Measurements from ENCODE around the gene LMBR1. TPM values are rescaled to one million over a fixed set of nuclear protein-coding genes. Genes with fewer than 3 reads are reported as not detected.

The LMBR1 gene
- total RNA-seq, 1 donor from 2014 or later = 73.7 TPM

DNA sequence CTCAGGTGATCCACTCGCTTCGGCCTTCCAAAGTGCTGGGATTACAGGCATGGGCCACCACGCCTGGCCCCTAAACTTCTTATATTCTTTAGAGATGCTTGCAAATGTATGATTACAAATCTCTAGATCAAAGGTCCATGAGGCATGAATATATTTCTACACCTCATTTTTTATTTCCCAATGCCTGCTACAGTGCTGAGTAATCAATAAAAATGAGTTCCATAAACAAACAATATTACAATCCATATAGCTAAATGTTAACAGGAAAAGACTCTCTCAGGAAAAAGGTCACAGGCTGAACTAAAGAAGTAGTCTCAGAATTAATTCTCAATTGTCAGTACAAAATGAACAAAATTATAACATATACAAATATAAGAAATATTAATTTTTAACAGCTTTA is 90.8 kb downstream of the LMBR1 start:
- Histone ChIP-seq H3K27me3 (ENCODE audit: control insufficient read depth, insufficient read depth, low read length) (no peaks in the 10 kb centered on the region), H3K4me3 (ENCODE audit: low read depth, low read length) (no peak overlapping the region), H3K36me3 (ENCODE audit: control insufficient read depth, insufficient read depth, low read length) (no peaks in the 10 kb centered on the region)
- DNase-seq (ENCODE audit: low read depth) = no peak
- FAIRE-seq = no peak
- TF ChIP-seq, protein P1, sequence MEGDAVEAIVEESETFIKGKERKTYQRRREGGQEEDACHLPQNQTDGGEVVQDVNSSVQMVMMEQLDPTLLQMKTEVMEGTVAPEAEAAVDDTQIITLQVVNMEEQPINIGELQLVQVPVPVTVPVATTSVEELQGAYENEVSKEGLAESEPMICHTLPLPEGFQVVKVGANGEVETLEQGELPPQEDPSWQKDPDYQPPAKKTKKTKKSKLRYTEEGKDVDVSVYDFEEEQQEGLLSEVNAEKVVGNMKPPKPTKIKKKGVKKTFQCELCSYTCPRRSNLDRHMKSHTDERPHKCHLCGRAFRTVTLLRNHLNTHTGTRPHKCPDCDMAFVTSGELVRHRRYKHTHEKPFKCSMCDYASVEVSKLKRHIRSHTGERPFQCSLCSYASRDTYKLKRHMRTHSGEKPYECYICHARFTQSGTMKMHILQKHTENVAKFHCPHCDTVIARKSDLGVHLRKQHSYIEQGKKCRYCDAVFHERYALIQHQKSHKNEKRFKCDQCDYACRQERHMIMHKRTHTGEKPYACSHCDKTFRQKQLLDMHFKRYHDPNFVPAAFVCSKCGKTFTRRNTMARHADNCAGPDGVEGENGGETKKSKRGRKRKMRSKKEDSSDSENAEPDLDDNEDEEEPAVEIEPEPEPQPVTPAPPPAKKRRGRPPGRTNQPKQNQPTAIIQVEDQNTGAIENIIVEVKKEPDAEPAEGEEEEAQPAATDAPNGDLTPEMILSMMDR (IDR thresholded peaks at IDR 0.05; ENCODE audit: insufficient read depth, low read length, severe bottlenecking) = no peak

DNA sequence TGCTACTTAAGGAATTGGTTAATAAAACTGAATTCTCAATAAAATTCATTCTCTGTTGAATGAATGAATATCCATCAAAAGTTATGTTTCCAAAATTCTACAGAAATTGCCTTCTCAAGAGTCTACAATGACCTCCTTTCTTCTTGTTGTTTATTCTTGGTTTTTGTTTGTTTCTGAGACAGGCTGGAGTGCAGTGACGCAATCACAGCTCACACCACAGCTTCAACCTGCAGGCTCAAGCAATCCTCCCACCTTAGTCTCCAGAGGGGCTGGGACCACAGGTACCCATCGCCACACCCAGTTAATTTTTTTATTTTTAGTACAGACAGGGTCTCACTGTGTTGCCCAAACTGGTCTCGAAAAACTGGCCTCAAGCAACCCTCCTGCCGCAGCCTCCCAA is 97.6 kb downstream of the LMBR1 start:
- no peak for FAIRE-seq
- DNase-seq (ENCODE audit: low read depth) = no peak
- H3K27me3 ChIP-seq (ENCODE audit: control insufficient read depth, insufficient read depth, low read length) = no peaks in the 10 kb centered on the region

DNA sequence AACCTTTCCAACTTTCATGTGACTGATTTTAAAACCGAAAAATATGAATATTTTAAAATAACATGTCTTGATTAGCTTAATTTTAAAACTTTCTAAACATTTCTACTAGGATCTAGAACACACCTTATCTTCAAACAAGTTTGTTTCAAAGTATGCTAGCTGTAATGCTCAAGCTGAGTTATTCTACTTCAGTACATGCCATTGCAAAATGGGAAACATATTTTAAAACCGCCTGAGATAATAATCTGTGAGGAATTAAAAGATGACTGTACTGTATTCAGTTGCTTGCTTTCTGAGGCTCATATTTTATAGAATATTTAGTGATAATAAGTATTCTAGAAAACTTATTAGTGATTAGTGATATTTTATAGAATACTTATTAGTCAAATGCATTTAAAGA is 99.6 kb downstream of the LMBR1 start:
- Histone ChIP-seq H3K36me3 (ENCODE audit: control insufficient read depth, insufficient read depth, low read length) (no peaks in the 10 kb centered on the region), H3K27me3 (ENCODE audit: control insufficient read depth, insufficient read depth, low read length) (no peaks in the 10 kb centered on the region), H3K4me3 (ENCODE audit: low read depth, low read length) (no peak overlapping the region)
- TF ChIP-seq, protein P1 (IDR thresholded peaks at IDR 0.05; ENCODE audit: insufficient read depth, low read length, severe bottlenecking) = no peak
- FAIRE-seq = no peak
- no peak for DNase-seq (ENCODE audit: low read depth)

More for the DNA sequence above, 97.6 kb downstream of the LMBR1 start:
- H3K4me3 ChIP-seq (ENCODE audit: low read depth, low read length) = no peak overlapping the region
- no peaks in the 10 kb centered on the region for H3K36me3 ChIP-seq (ENCODE audit: control insufficient read depth, insufficient read depth, low read length)
- TF ChIP-seq, protein P1 (IDR thresholded peaks at IDR 0.05; ENCODE audit: insufficient read depth, low read length, severe bottlenecking) = no peak

DNA sequence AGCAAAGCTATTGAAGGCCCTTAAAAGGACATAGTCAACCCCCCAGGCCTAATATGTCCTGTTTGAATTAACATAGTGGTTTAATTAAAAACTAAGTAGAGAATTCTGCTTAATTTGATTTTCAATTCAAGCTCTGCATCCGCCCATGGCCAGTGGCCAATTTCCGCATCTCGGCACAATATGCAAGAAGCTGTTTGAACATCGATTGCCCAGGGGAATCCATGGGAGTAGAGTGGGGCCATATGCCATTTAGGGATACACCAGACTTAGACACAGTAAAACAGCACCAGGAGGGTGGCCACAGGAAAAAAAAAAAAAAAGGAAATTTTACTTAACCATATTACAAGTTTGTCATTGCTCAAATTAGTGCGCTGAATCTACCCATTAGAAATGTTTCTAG is 100.4 kb downstream of the LMBR1 start:
- TF ChIP-seq, protein P1 (IDR thresholded peaks at IDR 0.05; ENCODE audit: insufficient read depth, low read length, severe bottlenecking) = no peak
- no peaks in the 10 kb centered on the region for H3K36me3 ChIP-seq (ENCODE audit: control insufficient read depth, insufficient read depth, low read length)
- FAIRE-seq = no peak

DNA sequence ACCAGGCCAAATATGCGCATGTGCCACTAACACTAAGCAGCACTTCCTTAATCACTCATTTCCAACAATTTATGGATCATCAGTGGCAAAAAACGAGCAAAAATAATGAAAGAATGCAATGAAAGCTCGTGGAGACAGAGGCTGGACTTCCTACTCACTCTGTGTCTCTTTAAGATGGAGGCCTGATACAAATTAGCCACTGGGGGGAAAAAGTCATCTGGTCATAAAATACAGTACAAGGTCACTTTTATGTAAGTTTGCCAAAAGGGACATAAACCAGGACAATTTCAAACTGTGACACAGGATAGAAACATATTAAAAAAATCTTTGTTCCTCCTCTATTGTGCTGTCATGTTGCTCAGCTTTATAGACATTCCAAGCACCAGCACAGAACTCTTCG is 101.7 kb downstream of the LMBR1 start:
- Histone ChIP-seq H3K27me3 (ENCODE audit: control insufficient read depth, insufficient read depth, low read length) (no peaks in the 10 kb centered on the region), H3K36me3 (ENCODE audit: control insufficient read depth, insufficient read depth, low read length) (no peaks in the 10 kb centered on the region), H3K4me3 (ENCODE audit: low read depth, low read length) (no peak overlapping the region)
- TF ChIP-seq, protein P1 (IDR thresholded peaks at IDR 0.05; ENCODE audit: insufficient read depth, low read length, severe bottlenecking) = no peak
- DNase-seq (ENCODE audit: low read depth) = no peak
- no peak for FAIRE-seq

More for the DNA sequence above, 100.4 kb downstream of the LMBR1 start:
- Histone ChIP-seq H3K27me3 (ENCODE audit: control insufficient read depth, insufficient read depth, low read length) (no peaks in the 10 kb centered on the region), H3K4me3 (ENCODE audit: low read depth, low read length) (no peak overlapping the region)
- DNase-seq (ENCODE audit: low read depth) = no peak

DNA sequence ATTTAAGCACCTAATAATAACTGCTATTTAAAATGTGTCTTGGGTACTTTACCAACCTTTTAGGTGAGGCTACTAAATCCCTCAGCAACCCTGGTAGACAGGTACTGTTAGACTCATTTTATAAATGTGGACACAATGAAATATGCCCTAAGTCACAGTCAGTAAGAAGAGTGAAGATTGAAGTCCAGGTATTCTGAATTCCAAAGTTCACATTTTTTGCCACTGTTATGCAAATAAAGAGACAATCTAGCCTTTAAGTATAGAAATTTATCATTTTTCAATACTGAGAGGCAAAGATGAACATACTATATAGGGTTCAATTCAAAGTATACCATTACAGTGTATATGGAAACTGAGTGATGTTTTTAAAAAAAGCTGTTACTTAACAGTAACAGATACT is 102.7 kb downstream of the LMBR1 start:
- Histone ChIP-seq H3K36me3 (ENCODE audit: control insufficient read depth, insufficient read depth, low read length) (no peaks in the 10 kb centered on the region), H3K4me3 (ENCODE audit: low read depth, low read length) (no peak overlapping the region), H3K27me3 (ENCODE audit: control insufficient read depth, insufficient read depth, low read length) (no peaks in the 10 kb centered on the region)
- no peak for FAIRE-seq
- TF ChIP-seq, protein P1 (IDR thresholded peaks at IDR 0.05; ENCODE audit: insufficient read depth, low read length, severe bottlenecking) = no peak
- no peak for DNase-seq (ENCODE audit: low read depth)

Data from bronchial epithelial cell (primary cell).